Activated CD8-positive, alpha-beta memory T cell treated with anti-CD3 and anti-CD28 coated beads for 1 hour (primary cell): ENCODE data around the gene RNF144A.
"Not testable (repeated sequence)": the region's sequence is repeated elsewhere in the genome, so short reads cannot be mapped to it uniquely, and the experiment has no call there.

Source experiments
- DNase-seq, 2 donors: peaks; one replicate each; pipeline ENCODE4 v3.0.0-alpha.2; 2020; ENCODE audit warnings: low read depth in 1 of 2; ENCODE audit errors: extremely low read depth in 1 of 2

The RNF144A gene

GRCh38 chr2:6995391-6996097, 78.3 kb downstream of the RNF144A start:
- no peak for DNase-seq

- DNase-seq = no peak
Observed at GRCh38 chr2:6999211-6999877, 82.1 kb downstream of the RNF144A start.

- not testable (repeated sequence) for DNase-seq
Observed at GRCh38 chr2:7001395-7001794, 84.2 kb downstream of the RNF144A start.

GRCh38 chr2:7003895-7004294, 86.7 kb downstream of the RNF144A start:
- no peak for DNase-seq

- no peak for DNase-seq
Observed at GRCh38 chr2:7004636-7005035, 87.4 kb downstream of the RNF144A start.

GRCh38 chr2:7007488-7007845, 90.3 kb downstream of the RNF144A start:
- DNase-seq = no peak

- no peak for DNase-seq
Observed at GRCh38 chr2:7007846-7008741, 90.9 kb downstream of the RNF144A start.

- DNase-seq = no peak
Observed at GRCh38 chr2:7009207-7009911, 92.1 kb downstream of the RNF144A start.

- no peak for DNase-seq
Observed at GRCh38 chr2:7010391-7011054, 93.3 kb downstream of the RNF144A start.

GRCh38 chr2:7011356-7012083, 94.3 kb downstream of the RNF144A start:
- no peak for DNase-seq

- no peak for DNase-seq
Observed at GRCh38 chr2:7012141-7012764, 95.0 kb downstream of the RNF144A start.

GRCh38 chr2:7013471-7014160, 96.4 kb downstream of the RNF144A start:
- no peak for DNase-seq

- no peak for DNase-seq
Observed at GRCh38 chr2:7014174-7014640, 97.0 kb downstream of the RNF144A start.

GRCh38 chr2:7015007-7015950, 98.1 kb downstream of the RNF144A start:
- no peak for DNase-seq

- no peak for DNase-seq
Observed at GRCh38 chr2:7016148-7016547, 98.9 kb downstream of the RNF144A start.

GRCh38 chr2:7016601-7017211, 99.5 kb downstream of the RNF144A start:
- no peak for DNase-seq

- DNase-seq = no peak
Observed at GRCh38 chr2:7017671-7018281, 100.6 kb downstream of the RNF144A start.
